ENCODE measurements around the gene WFS1.

Gene WFS1

GRCh38 chr4:6345096-6345830 is 75.6 kb downstream of the WFS1 start:
- no peak for DNase-seq

- no peak for DNase-seq
Measured at GRCh38 chr4:6345866-6346265, 76.2 kb downstream of the WFS1 start.

GRCh38 chr4:6346373-6347110 is 76.9 kb downstream of the WFS1 start:
- DNase-seq, result no peak

- no peak for DNase-seq
Measured at GRCh38 chr4:6347511-6348045, 77.9 kb downstream of the WFS1 start.

- no peak for DNase-seq
Measured at GRCh38 chr4:6348408-6348807, 78.8 kb downstream of the WFS1 start.

- no peak for DNase-seq
Measured at GRCh38 chr4:6349896-6350603, 80.4 kb downstream of the WFS1 start.

- DNase-seq, result no peak
Measured at GRCh38 chr4:6350646-6351045, 81.0 kb downstream of the WFS1 start.

GRCh38 chr4:6351246-6352000 is 81.8 kb downstream of the WFS1 start:
- no peak for DNase-seq

- DNase-seq, result no peak
Measured at GRCh38 chr4:6352031-6352692, 82.5 kb downstream of the WFS1 start.

Measured in DMS79 treated with DMSO at 0.1 percent for 48 hours (cell line).